Eye (tissue), 1 donor: ENCODE data around the gene CMYA5.
"Not testable (repeated sequence)": the region's sequence is repeated elsewhere in the genome, so short reads cannot be mapped to it uniquely, and the experiment has no call there.

ENCODE experiments used
- DNase-seq: peaks from one replicate; pipeline ENCODE4 v3.0.0-alpha.2; 2015

The CMYA5 gene

GRCh38 chr5:79689541-79690466 is at the start of gene CMYA5:
Gene CMYA5, plus strand, starts transcription at chr5:79689836. Its CDS starts 72 bp downstream, at chr5:79689908.
- DNase-seq: peak; percentile 71

GRCh38 chr5:79640571-79641055 is 49.0 kb upstream of the CMYA5 start:
- no peak for DNase-seq

- DNase-seq: no peak
Observed at GRCh38 chr5:79641414-79641813, 48.2 kb upstream of the CMYA5 start.

- no peak for DNase-seq
Observed at GRCh38 chr5:79642210-79642609, 47.4 kb upstream of the CMYA5 start.

- no peak for DNase-seq
Observed at GRCh38 chr5:79653843-79654242, 35.8 kb upstream of the CMYA5 start.

- DNase-seq: no peak
Observed at GRCh38 chr5:79663212-79663611, 26.4 kb upstream of the CMYA5 start.

GRCh38 chr5:79666758-79667157 is 22.9 kb upstream of the CMYA5 start:
- DNase-seq: no peak

GRCh38 chr5:79672392-79672791 is 17.2 kb upstream of the CMYA5 start:
- DNase-seq: no peak

- not testable (repeated sequence) for DNase-seq
Observed at GRCh38 chr5:79676354-79676753, 13.3 kb upstream of the CMYA5 start.

- not testable (repeated sequence) for DNase-seq
Observed at GRCh38 chr5:79682102-79682501, 7.5 kb upstream of the CMYA5 start.

- DNase-seq: no peak
Observed at GRCh38 chr5:79684782-79685181, 4.9 kb upstream of the CMYA5 start.

- no peak for DNase-seq
Observed at GRCh38 chr5:79685627-79686026, 4.0 kb upstream of the CMYA5 start.

- DNase-seq: no peak
Observed at GRCh38 chr5:79686799-79687198, 2.8 kb upstream of the CMYA5 start.

- peak; percentile 58 for DNase-seq
Observed at GRCh38 chr5:79687889-79688288, 1.7 kb upstream of the CMYA5 start.

- no peak for DNase-seq
Observed at GRCh38 chr5:79691007-79691406, 1.4 kb downstream of the CMYA5 start.

- no peak for DNase-seq
Observed at GRCh38 chr5:79692596-79692995, 3.0 kb downstream of the CMYA5 start.

- DNase-seq: no peak
Observed at GRCh38 chr5:79694183-79694582, 4.5 kb downstream of the CMYA5 start.

- no peak for DNase-seq
Observed at GRCh38 chr5:79694652-79695051, 5.0 kb downstream of the CMYA5 start.

GRCh38 chr5:79695526-79695925 is 5.9 kb downstream of the CMYA5 start:
- DNase-seq: no peak

GRCh38 chr5:79697222-79698170 is 7.9 kb downstream of the CMYA5 start:
- DNase-seq: no peak

- no peak for DNase-seq
Observed at GRCh38 chr5:79699763-79700400, 10.2 kb downstream of the CMYA5 start.

GRCh38 chr5:79702606-79703380 is 13.2 kb downstream of the CMYA5 start:
- no peak for DNase-seq
